ENCODE measurements around the gene PRR30. TPM values are rescaled to one million over a fixed set of nuclear protein-coding genes. Genes with fewer than 3 reads are reported as not detected.

Gene PRR30
- total RNA-seq, 2 donors from 2014 or later: not detected

DNA sequence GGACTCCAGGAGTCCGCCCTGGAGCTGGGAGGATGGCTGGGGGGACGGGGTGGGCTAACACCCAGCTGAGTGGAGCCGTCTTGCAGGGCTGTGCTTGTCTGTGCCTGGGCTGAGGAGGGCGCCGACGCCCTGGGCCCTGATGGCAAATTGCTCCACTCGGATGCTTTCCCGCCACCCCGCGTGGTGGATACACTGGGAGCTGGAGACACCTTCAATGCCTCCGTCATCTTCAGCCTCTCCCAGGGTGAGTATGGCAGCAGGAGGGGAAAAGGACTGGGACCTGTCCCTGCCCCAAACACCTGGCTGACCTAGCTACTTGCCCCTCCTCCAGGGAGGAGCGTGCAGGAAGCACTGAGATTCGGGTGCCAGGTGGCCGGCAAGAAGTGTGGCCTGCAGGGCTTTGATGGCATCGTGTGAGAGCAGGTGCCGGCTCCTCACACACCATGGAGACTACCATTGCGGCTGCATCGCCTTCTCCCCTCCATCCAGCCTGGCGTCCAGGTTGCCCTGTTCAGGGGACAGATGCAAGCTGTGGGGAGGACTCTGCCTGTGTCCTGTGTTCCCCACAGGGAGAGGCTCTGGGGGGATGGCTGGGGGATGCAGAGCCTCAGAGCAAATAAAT, 39.8 kb downstream of the PRR30 start:
- H3K4me3 ChIP-seq: no peak overlapping the region
- no peaks in the 10 kb centered on the region for H3K36me3 ChIP-seq
- DNase-seq (ENCODE audit: low spot score) (no peak), ATAC-seq (ENCODE audit: insufficient number of reproducible peaks, low FRiP score, low read depth) (no peak)
- no peaks in the 10 kb centered on the region for H3K27me3 ChIP-seq (replicated peaks; ENCODE audit: insufficient read depth)
- no peaks in the 10 kb centered on the region for H3K4me1 ChIP-seq (ENCODE audit: control insufficient read depth in 1 of 2, low read depth in 2 of 2)
- no peak overlapping the region for H3K27ac ChIP-seq
- no peaks in the 10 kb centered on the region for H3K9me3 ChIP-seq
- no peak for TF ChIP-seq CTCF (IDR thresholded peaks at IDR 0.05)

- Histone ChIP-seq H3K4me3 (no peak overlapping the region), H3K9me3 (no peaks in the 10 kb centered on the region), H3K27me3 (replicated peaks; ENCODE audit: insufficient read depth) (no peaks in the 10 kb centered on the region), H3K4me1 (ENCODE audit: control insufficient read depth in 1 of 2, low read depth in 2 of 2) (no peaks in the 10 kb centered on the region), H3K27ac (no peak overlapping the region), H3K36me3 (no peaks in the 10 kb centered on the region)
- no peak for TF ChIP-seq CTCF (IDR thresholded peaks at IDR 0.05)
- ATAC-seq (ENCODE audit: insufficient number of reproducible peaks, low FRiP score, low read depth) (no peak), DNase-seq (ENCODE audit: low spot score) (no peak)
Observed at GRCh38 chr2:27097341-27097740, 41.9 kb downstream of the PRR30 start.

GRCh38 chr2:27096748-27097297, 42.4 kb downstream of the PRR30 start:
- Histone ChIP-seq H3K4me1 (ENCODE audit: control insufficient read depth in 1 of 2, low read depth in 2 of 2) (no peaks in the 10 kb centered on the region), H3K9me3 (no peaks in the 10 kb centered on the region), H3K27ac (no peak overlapping the region), H3K4me3 (peak overlapping the region; percentile 69), H3K27me3 (replicated peaks; ENCODE audit: insufficient read depth) (no peaks in the 10 kb centered on the region), H3K36me3 (no peaks in the 10 kb centered on the region)
- DNase-seq (ENCODE audit: low spot score): no peak
- no peak for TF ChIP-seq CTCF (IDR thresholded peaks at IDR 0.05)
- no peak for ATAC-seq (ENCODE audit: insufficient number of reproducible peaks, low FRiP score, low read depth)

DNA sequence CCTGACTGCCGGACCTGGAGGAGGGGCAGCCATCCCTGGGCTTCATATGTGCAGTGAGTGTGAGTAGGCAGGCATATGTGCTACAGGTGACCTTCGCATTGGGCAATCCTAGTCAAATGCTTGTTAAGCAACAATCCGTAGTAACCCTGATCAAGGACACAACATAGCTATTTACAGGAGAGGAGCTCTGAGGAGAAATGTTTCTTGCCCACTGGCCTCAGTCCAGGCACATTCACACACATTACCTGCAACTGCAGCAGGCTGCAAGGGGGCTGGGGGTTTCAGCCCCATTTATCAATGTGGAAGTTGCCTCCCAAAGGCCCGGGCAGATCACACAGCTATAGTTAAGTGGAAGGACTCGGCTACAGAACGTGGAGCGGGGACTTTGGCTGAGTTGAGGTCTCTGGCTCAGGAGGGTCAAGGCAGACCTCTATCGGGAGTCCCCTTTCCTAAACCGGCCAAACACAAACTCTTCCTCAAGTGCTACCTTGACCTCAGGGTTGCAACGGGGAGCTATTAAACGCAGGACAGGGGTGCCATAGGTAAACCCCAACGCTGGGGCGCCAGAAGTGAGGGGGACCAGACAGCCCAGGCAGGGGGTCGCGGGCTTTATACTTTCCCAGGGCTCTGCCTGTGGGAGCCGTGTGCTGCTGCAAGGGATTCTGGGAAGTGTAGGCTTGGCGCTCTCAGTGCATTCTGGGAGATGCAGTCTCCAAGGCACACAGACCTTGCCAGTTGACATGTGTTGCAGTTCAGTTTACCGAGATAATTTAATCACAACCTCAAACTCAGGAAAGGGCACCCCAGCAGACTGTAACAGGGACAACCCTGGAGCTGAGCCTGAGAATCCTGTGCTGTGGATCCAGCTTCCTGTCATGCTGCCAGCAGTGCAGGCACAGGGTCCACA, 43.2 kb downstream of the PRR30 start:
- TF ChIP-seq CTCF (IDR thresholded peaks at IDR 0.05): no peak
- Histone ChIP-seq H3K27me3 (replicated peaks; ENCODE audit: insufficient read depth) (no peaks in the 10 kb centered on the region), H3K4me3 (peak overlapping the region; percentile 69), H3K27ac (no peak overlapping the region), H3K36me3 (no peaks in the 10 kb centered on the region), H3K9me3 (no peaks in the 10 kb centered on the region), H3K4me1 (ENCODE audit: control insufficient read depth in 1 of 2, low read depth in 2 of 2) (no peaks in the 10 kb centered on the region)
- peak; percentile 21 for ATAC-seq (ENCODE audit: insufficient number of reproducible peaks, low FRiP score, low read depth)
- DNase-seq (ENCODE audit: low spot score): no peak

GRCh38 chr2:27095427-27095744, 43.8 kb downstream of the PRR30 start:
- H3K27me3 ChIP-seq (replicated peaks; ENCODE audit: insufficient read depth): no peaks in the 10 kb centered on the region
- no peak overlapping the region for H3K27ac ChIP-seq
- no peak for TF ChIP-seq CTCF (IDR thresholded peaks at IDR 0.05)
- DNase-seq (ENCODE audit: low spot score) (no peak), ATAC-seq (ENCODE audit: insufficient number of reproducible peaks, low FRiP score, low read depth) (no peak)
- no peaks in the 10 kb centered on the region for H3K4me1 ChIP-seq (ENCODE audit: control insufficient read depth in 1 of 2, low read depth in 2 of 2)
- no peaks in the 10 kb centered on the region for H3K9me3 ChIP-seq
- H3K36me3 ChIP-seq: no peaks in the 10 kb centered on the region
- no peak overlapping the region for H3K4me3 ChIP-seq

Measured in thoracic aorta (tissue), 2 donors.